ENCODE results near the gene KIF5B.
"Not testable (repeated sequence)": the region's sequence is repeated elsewhere in the genome, so short reads cannot be mapped to it uniquely, and the experiment has no call there.

Gene KIF5B

DNA sequence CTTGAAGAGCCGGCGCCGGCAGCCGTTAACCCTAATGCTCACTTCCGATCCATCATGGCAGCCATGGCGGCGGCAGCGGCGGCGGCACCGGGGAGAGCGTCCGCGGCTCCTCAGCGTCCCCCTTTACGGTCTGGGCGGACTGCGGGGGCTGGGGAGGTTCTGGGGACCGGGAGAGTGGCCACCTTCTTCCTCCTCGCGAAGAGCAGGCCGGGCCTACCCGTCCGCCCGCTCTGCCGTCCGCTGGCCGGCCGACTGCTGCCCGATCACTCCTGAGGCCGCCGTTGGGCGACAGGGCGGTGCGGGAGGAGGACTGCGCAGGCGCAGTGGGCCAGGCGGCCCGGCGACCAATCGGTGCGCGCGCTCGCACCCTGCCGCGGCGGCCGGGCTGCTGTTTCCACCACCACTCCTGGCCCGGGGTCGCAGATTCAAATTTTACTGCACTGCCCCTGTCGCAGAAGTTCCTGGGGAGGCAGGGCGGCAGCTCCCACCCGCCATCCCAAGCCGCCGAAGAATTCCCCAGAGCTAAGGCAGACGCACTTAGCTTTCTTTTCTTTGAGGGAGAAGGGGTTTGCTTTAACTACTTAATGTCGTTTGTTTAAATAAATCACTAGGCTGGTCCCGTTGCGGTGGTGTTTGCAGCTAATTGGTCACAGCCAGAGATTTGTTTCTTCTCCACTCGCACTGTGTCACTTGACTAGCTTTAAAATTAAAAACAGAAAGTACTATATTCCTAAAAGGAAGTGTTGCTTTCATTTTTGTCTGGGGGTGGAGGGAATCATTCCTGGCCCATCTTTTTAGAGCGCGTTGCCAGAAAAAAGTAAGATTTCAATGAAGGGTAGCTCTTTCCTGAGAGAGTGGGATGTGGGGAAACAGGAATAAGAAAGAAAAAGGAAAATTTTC lies at the start of gene KIF5B:
KIF5B (minus strand) TSS at position 290 of the 900 bp plus-strand sequence. CDS start 452 bp downstream, outside the sequence.
- DNase-seq, result peak; percentile 91

DNA sequence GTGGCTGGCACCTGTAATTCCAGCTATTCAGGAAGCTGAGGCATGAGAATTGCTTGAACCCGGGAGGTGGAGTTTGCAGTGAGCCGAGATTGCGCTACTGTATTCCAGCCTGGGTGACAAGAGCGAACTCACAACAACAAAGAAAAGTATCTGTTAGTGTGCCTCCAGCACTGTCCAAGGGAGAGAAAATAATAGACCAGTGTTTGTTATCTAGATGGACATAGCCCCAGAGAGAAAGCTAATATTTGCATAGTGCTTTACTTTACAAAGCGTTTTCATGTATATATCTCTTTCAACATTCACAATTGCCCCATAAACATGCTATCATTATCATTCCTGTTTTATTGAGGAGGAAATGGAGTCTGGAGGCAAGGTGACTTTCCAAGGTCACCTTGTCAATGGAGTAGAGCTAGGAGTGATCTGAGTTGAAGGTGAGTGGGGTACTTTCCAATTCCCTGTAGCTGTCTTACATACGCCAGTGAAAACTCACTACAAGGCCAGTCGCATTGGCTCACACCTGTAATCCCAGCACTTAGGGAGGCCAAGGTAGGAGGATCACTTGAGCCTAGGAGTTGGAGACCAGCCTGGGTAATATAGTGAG lies 49.7 kb upstream of the KIF5B start:
- DNase-seq, result no peak

DNA sequence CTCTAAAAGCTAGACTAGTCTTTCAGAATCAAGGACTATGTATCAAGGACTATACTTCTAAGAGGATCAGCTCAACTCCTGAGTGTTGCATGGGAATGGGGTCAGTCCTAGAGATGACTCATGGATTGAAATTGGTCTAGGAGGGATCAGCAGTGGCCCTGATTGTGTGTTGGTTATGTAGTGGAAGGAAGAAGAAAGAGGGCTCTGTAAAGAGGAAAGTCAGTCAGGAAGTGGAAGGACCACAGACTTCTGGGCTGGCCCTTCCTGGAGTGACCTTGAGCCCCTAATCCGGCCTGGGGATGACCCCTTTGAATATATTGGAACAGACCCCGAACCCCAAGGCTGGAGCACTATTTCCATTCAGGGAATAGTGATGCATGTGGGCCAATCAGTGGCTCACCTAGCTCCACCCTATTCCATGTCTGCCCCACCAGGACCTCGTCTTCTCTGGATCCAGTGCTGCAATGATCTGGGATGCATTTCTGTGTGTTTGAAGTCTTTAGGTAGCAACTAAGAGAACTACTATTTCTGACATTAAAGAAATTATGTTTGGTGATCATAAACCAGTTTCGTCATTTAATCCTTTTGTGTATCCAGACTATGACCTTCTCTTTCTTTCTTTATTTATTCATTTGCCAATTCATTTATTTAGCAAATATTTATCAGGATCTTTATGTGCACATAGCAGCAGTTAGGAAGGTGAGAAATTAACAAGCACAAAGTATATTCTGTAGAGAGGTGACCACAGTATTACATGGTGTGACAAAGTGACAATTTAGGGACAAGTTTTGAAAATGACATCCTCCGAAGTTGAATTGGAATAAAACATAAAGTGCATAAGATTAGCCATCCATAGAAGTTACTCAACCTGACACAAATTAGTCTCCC lies 48.6 kb upstream of the KIF5B start:
- no peak for DNase-seq

DNA sequence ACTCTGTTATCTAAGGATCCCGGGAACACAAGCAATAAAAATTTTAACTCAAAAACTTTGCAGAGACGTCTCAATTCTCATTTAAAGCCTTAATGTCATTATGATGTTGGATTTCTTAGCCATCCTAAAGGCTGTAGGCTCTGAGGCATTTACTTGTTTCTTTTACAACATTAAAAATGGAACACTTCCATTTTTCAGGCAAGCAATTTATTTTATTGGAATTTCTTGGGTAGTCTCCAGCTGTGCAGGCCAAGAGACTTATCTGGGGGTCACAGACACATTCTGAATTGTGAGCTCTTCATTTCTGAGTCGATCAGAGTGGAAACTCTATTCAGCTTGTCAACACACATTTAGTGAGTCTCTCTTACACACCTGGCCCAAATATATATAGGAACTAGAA lies 48.0 kb upstream of the KIF5B start:
- DNase-seq, result no peak

DNA sequence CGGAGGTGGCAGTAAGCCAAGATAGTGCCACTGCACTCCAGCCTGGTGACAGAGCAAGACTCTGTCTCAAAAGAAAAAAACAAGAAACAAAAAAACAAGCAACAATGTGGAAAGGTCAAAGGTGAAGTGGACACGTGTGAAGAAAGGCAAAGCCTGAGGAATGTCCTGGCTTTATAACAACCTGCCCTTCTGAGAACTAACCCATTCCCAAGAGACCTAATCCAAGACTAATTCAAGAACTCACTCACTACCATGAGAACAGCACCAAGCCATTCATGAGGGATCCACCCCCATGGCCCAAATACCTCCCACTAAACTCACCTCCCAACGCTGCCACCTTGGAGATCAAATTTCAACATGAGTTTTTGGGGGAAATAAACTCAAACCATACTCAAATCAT lies 47.5 kb upstream of the KIF5B start:
- DNase-seq, result no peak

DNA sequence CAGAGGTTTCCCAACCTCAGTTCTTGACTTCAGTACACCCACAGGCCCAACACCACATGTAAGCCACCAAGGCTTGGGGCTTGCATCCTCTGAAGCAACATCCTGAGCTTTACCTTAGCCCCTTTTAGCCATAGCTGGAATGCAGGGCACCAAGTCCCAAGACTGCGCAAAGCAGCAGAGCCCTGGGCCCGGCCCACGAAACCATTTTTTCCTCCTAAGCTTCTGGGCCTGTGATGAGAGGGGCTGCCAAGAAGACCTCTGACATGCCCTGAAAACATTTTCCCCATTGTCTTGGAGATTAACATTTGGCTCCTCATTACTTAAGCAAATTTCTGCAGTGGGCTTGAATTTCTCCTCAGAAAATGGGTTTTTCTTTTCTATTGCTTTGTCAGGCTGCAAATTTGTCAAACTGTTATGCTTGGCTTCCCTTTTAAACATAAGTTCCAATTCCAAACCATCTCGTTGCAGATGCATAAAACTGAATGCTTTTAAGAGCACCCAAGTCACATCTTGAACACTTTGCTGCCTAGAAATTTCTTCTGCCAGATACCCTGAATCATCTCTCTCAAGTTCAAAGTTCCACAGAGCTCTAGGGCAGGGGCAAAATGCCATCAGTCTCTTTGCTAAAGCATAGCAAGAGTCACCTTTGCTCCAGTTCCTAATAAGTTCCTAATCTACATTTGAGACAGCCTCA lies 42.5 kb upstream of the KIF5B start:
- DNase-seq, result not testable (repeated sequence)

DNA sequence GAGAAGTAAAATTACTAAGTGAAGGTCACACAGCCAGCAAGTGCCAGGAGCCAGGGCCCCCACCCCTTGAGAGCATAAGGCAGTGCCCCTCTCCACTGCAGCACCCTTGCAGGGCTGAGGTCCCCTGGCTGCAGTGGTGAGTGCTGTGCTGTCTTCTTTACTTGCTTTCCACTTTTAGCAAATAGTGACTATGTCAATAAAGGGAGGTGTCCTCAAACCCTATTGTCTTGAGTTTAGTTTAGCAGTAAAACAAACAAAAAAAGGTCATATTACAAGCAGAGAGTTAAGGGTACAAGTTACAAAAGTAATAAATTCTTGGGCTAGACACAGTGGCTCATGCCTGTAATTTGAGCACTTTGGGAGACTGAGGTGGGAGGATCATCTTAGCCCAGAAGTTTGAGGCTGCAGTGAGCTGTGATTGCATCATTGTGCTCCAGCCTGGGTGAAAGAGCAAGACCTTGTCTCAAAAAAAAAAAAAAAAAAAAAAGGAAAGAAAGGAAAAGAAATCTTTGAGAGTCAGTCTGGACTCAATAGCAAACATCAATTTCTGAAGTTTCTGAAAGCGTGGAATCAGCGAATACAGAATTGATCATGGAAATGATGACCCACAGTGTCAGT lies 39.0 kb upstream of the KIF5B start:
- DNase-seq, result no peak

DNA sequence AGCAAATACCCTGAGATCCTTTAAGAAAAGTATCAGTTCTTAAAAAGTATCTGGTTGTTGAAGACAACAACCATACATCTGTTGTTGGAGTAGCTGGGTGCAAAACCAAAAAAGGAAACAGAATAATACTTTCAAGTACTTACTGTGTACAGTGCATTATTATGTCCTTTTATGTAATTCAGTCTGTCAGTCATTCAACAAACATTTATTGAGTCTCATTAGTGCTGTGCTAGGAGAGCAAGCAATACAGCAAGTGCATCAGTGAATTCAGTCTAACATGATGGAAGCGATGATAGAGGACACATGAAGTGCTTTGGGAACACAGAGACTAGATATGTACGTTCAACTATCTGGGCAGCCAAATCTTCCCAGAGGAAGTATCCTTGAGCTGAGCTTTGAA lies 37.4 kb upstream of the KIF5B start:
- DNase-seq, result no peak

DNA sequence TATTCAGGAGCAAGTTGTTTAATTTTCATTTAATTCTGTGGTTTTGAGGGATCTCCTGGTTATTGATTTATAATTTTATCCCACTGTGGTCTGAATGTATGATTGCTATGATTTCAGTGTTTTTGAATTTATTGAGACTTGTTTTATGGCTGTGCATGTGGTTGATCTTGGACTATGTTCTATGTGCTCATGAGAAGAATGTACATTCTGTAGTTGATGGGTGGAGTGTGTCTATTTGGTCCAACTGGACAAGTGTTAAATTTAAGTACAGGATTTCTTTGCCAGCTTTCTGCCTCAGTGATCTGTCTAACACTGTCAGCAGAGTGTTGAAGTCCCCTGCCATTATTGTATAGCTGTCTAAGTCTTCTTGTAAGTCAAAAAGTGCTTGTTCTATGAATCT lies 34.8 kb upstream of the KIF5B start:
- no peak for DNase-seq

DNA sequence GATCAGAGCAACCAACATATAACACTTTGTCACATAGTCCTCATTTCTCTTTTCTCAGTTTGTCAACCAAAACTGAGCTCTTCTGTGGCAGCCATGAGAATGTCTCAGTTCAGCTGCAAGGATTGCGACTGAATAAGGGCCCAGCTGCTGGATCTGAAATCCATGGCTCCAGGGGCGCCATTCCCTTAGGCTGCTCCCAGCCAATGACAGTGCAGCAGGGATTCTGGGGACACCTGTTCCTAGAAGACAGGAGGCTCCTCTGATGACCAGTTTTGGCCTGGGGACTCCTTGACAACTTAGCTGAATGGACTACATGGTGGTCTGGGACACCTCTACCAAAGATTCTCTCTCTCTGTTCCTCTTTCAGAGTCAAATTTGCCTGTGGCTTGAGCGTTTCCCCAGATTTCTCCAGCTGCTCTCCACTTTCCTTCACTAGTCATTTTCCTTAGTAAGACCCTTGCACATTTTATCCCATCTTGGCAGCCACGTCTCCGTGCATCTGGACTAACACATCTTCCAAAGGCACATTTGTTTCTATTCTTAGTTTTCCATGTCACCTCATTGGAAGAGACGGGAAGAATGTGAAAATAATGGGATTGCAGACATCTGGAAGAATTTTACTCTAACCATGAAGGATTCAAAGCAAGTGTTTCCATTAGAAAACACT lies 28.1 kb upstream of the KIF5B start:
- no peak for DNase-seq

DNA sequence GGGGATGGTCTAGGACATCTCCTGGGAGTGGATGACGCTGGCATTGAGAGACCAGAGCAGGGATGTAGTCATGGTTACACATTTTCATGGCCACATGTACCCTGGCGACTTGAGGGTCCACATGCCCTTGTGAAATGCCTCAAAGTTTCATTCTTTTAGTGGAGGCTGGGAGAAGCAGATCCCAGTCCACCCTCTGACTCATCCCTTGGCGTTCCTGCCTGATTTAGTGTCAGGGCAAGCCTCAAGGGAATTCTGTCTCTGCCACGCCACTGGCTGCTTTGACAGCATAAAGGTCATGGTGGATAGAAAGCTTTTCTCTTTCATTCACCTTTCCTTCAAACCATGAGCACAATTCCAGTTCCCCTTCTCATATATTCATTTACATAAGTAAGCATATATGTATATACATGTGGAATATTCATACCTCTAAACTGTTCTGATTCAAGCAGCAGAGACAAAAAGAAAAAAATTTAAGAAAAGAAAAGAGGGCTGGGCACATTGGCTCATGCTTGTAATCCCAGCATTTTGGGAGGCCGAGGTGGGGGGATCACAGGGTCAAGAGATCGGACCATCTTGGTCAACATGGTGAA lies 21.8 kb upstream of the KIF5B start:
- DNase-seq, result no peak

DNA sequence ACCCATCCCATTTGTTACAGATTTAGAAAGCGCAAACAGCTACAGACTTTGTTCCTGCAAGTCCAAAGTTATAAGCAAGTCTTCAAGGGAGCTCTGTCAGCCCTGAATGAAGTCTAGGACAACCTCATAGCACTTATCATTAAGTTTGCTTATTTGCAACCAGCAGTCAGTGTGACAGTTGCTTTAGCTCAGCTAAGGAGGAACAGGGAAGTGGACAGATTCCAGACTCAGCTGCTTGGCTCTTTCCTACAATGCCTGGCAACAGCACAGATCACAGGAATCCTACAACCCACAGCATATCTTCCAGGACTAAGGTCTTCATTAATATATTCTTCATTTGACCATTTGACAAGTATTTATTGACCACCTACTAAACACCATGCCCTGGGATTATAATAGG lies 17.4 kb upstream of the KIF5B start:
- DNase-seq, result no peak

DNA sequence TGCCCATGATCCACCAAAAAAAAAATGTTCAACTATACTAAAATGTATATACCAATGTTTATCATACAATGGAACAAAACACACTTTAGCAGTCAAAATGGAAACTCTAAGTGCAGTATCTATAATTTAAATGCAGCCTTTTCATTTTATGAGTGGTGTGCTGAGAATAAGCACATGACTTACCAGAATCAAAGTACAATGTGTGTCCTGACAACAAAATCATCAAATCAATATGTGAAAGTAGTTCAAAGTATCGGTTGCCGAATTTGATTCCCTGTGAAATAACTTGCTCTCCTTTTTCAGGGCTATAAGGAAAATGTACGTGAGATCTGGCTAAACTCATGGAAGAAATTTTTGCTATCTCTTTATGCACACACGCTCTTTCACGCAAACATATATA lies 16.9 kb upstream of the KIF5B start:
- no peak for DNase-seq

DNA sequence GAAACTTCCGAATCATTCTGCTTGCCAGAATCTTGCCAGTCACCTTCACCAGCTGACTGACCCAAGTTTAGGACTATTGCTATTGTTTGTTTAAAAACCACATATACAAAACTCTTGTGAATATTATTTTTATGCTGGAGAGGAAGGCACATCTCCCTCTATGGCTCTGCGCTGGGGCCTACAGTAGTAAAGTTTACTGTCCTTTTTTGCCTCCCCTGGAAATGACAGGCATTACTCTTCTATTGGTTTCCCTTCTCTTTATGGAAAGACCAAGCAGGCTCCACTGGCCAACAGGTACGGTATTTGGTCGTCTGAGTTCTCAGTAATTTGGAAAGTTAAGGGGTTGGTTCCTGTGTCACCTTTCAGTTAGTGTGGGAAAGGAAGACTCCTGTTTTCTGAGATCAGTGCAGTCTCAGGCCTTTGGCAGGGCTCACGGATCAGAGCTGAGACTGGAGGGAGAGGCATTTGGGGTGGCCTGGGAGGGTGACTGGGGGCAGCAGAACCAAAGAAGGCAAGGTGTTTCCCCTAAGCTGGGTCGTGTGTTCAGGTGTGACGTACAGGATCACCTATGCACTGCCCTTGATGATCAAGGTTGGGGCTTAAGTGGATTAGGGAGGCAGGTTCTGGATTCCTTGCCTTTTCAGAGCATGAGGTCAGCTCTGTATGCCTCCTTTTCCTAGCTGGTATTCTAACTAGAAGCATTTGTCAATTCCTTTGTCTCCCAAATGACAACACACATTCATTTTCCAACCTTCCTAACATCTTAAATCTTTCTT lies 16.0 kb upstream of the KIF5B start:
- no peak for DNase-seq

DNA sequence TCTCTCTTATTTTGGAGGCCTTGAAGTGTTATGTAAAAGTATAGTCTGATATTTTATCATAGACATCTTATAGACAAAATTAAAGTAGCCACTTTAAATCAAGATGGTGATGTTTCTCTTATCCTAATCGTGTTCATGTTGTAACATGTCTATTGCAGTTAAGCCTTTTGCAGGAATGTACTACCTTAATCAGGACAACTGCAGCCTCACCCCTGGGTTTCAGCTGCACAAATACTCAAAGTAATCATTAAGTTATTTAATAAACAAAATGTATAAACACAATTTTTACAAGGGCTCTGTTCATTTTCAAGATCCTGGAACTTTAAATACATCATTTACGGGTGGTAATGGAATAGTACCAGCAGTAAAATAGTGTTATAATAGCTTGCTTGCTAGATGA lies 14.4 kb upstream of the KIF5B start:
- no peak for DNase-seq

DNA sequence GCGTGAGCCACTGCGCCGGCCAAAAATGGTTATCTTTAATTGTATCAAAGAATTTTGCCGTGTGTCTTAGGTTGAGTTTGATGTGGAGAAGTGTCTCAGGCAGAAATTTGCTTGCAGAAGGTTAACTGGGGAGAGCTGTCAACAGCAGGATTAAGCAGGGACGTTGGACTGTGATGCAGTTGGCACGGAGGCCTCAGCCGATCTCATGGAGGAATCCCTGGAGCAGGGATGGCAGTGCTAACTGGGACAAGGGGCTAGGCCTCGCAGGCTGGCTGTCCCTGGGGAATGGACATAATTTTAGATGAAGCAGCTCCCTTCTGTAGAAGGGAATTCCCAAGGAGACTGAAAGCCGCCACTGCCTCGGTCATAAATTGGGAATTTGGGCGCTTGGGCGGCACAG lies 12.3 kb upstream of the KIF5B start:
- no peak for DNase-seq

DNA sequence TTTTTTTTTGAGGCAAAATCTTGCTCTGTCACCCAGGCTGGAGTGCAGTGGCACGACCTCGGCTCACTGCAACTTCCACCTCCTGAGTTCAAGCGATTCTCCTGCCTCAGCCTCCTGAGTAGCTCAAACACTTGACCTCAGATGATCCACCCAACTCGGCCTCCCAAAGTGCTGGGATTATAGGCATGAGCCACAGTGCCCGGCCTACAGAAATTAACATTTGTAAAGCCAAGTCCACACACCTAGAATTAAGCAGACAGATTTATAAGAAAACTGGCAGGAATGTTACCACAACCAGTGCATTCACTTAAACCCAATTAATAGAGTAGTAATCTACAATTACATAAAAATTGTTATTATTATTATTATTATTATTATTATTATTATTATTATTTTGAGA lies 11.7 kb upstream of the KIF5B start:
- DNase-seq, result not testable (repeated sequence)

DNA sequence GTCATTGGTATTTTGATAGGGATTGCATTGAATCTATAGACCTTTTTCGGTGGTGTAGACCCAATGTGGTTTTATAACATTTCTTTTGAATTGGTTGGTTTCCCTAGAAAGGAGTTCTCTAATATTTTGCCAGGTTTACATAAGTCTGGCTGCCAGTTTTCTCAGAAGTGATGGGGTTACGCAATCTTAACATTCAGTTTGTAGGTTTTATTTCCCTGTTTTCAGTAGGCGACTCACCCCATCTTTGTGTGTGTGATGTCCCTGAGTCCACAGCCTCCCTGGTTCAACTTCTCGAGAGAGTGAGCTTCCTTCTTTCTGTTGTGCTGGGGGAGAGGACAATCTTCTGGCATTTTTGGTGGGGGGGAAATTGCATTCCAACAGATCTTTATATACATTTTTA lies 9.6 kb upstream of the KIF5B start:
- DNase-seq, result no peak

DNA sequence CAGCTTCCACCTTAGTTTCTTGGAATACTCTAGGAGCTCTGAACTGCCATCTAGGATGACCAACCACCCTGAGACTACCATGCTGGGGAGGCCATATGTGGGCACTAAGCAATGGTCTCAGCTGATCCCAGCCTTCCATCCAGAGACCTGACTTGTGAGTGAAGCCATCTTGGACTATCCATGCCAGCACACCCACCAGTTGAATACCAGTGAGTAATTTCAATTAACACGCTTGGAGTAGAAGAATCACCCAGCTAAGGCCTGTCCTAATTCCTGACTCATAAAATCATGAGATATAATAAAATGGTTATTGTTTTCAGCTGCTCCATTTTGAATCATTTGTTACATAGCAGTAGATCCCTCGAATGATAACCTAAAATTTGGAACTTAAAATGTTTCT lies 5.2 kb upstream of the KIF5B start:
- DNase-seq, result no peak

DNA sequence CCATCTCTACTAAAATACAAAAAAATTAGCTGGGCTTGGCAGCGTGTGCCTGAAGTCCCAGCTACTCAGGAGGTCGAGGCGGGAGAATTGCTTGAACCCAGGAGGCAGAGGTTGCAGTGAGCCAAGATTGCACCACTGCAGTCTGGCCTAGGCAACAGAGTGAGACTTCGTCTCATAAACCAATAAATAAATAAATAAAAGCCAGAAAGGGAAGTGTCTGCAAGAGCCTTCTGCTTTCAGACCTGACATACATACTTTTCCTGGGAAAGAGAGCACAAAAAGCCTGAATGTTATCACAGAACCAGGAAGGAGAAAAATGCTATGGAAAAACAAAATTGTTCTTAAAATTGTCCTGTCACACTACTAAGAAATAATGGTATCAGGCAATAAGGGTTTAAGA lies 4.1 kb upstream of the KIF5B start:
- DNase-seq, result no peak

DNA sequence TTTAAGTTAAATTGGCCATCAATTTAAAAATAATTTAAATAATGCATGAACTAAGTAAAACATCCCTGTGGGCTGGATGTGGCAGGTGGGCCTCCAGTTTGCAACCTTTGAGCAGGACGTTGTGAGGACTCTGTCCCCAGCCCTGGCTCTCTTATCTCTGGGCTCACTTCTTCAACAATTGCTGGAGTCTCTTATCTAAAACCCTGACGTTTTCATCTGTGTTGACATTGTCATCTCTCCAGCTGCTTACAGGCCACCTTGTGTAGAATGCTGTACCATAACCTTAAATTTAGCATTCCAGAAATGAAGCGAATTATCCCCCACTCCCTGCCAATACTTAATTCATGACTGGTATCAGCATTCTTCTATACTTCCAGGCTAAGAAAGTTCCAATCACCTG lies 3.2 kb upstream of the KIF5B start:
- no peak for DNase-seq
